SK-N-SH treated with all-trans-retinoic acid at 6 μM for 48 hours (cell line): ENCODE measurements around the gene TRAF7.

Source experiments
- CSDC2 ChIP-seq: fragments of 250-450 bp; sonication (Bioruptor Pico); IDR thresholded peaks from 2 replicates; pipeline ENCODE4 v1.5.0; 2020; ENCODE audit warnings: mild to moderate bottlenecking, moderate library complexity
- ESRRG ChIP-seq: fragments of 250-450 bp; sonication (Bioruptor Pico); IDR thresholded peaks from 2 replicates; pipeline ENCODE4 v1.6.1; 2021; ENCODE audit warnings: mild to moderate bottlenecking
- GLIS3 ChIP-seq: fragments of 250-450 bp; sonication (Bioruptor Pico); IDR thresholded peaks from 2 replicates; pipeline ENCODE4 v1.5.0; 2020; ENCODE audit warnings: mild to moderate bottlenecking, moderate library complexity
- ISL1 ChIP-seq: fragments of 250-450 bp; sonication (Bioruptor Pico); IDR thresholded peaks from 2 replicates; pipeline ENCODE4 v2.1.2; 2022; ENCODE audit warnings: mild to moderate bottlenecking, moderate library complexity
- OSR1 ChIP-seq: fragments of 250-450 bp; sonication (Bioruptor Pico); IDR thresholded peaks from 2 replicates; pipeline ENCODE4 v1.8.0; 2022; ENCODE audit warnings: moderate library complexity, mild to moderate bottlenecking, inconsistent platforms
- PPARA ChIP-seq: fragments of 250-450 bp; sonication (Bioruptor Pico); IDR thresholded peaks from 2 replicates; pipeline ENCODE4 v1.5.0; 2020; ENCODE audit warnings: mild to moderate bottlenecking, borderline replicate concordance
- RARB ChIP-seq: fragments of 250-450 bp; sonication (Bioruptor Pico); IDR thresholded peaks from 2 replicates; pipeline ENCODE4 v1.8.0; 2021; ENCODE audit warnings: mild to moderate bottlenecking, moderate library complexity
- ZFP3 ChIP-seq: fragments of 250-450 bp; sonication (Bioruptor Pico); IDR thresholded peaks from 2 replicates; pipeline ENCODE4 v1.5.0; 2020; ENCODE audit warnings: mild to moderate bottlenecking, moderate library complexity
- ZFP30 ChIP-seq: fragments of 450-650 bp; formaldehyde crosslinking; IDR thresholded peaks from 2 replicates; pipeline ENCODE4 v1.5.0; 2022; ENCODE audit warnings: mild to moderate bottlenecking, moderate library complexity
- ZNF565 ChIP-seq: fragments of 450-650 bp; formaldehyde crosslinking; conservative IDR thresholded peaks from 2 replicates; pipeline ENCODE4 v1.5.0; 2020; ENCODE audit warnings: low read depth, mild to moderate bottlenecking, moderate library complexity
- ZNF70 ChIP-seq: fragments of 450-650 bp; formaldehyde crosslinking; IDR thresholded peaks from 2 replicates; pipeline ENCODE4 v1.5.0; 2020; ENCODE audit warnings: mild to moderate bottlenecking, moderate library complexity
- TF ChIP-seq, protein P1 (sequence below): fragments of 250-450 bp; sonication (Bioruptor Pico); IDR thresholded peaks from 2 replicates; pipeline ENCODE4 v1.8.0; 2020; ENCODE audit warnings: mild to moderate bottlenecking, moderate library complexity, borderline replicate concordance
- TF ChIP-seq, protein P2 (sequence below): fragments of 250-450 bp; sonication (Bioruptor Pico); IDR thresholded peaks from 2 replicates; pipeline ENCODE4 v1.5.0; 2020; ENCODE audit warnings: mild to moderate bottlenecking, moderate library complexity
- TF ChIP-seq, protein P3 (sequence below): fragments of 250-450 bp; sonication (Bioruptor Pico); IDR thresholded peaks from 2 replicates; pipeline ENCODE4 v1.5.1; 2020; ENCODE audit warnings: low read depth, mild to moderate bottlenecking, moderate library complexity

DNA sequence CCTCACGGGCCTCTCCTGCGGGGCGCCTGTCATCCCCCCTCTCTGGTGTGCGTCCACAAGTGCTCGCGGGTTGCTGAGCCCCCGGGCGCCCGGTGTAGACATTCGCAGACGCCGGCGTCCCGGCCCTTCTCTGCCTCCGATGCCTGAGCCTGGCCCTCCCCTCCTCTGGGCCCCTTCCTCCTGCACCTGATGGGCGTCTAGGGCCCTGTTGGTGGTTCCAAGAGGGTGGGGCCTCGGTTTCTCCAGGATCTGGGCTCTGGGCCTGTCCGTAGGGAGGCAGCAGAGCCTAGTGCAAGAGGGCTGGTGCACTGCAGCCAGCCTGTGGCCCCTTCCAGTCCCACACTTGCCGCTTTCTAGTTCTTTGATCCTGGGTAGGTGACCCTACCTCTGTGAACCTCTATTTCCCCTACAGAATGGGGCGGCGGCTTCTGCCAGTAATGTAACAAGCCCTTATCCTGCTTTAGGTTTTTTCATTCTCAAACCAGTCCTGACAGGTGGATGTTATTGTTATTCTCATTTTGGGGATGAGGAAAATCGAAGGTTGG, 68.4 kb downstream of the TRAF7 start:
- TF ChIP-seq, protein P1, sequence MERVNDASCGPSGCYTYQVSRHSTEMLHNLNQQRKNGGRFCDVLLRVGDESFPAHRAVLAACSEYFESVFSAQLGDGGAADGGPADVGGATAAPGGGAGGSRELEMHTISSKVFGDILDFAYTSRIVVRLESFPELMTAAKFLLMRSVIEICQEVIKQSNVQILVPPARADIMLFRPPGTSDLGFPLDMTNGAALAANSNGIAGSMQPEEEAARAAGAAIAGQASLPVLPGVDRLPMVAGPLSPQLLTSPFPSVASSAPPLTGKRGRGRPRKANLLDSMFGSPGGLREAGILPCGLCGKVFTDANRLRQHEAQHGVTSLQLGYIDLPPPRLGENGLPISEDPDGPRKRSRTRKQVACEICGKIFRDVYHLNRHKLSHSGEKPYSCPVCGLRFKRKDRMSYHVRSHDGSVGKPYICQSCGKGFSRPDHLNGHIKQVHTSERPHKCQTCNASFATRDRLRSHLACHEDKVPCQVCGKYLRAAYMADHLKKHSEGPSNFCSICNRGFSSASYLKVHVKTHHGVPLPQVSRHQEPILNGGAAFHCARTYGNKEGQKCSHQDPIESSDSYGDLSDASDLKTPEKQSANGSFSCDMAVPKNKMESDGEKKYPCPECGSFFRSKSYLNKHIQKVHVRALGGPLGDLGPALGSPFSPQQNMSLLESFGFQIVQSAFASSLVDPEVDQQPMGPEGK, result no peak
- no peak for TF ChIP-seq GLIS3 (CRISPR knock-in tag)
- no peak for TF ChIP-seq OSR1 (CRISPR knock-in tag)
- no peak for TF ChIP-seq ZNF565
- TF ChIP-seq, protein P2, sequence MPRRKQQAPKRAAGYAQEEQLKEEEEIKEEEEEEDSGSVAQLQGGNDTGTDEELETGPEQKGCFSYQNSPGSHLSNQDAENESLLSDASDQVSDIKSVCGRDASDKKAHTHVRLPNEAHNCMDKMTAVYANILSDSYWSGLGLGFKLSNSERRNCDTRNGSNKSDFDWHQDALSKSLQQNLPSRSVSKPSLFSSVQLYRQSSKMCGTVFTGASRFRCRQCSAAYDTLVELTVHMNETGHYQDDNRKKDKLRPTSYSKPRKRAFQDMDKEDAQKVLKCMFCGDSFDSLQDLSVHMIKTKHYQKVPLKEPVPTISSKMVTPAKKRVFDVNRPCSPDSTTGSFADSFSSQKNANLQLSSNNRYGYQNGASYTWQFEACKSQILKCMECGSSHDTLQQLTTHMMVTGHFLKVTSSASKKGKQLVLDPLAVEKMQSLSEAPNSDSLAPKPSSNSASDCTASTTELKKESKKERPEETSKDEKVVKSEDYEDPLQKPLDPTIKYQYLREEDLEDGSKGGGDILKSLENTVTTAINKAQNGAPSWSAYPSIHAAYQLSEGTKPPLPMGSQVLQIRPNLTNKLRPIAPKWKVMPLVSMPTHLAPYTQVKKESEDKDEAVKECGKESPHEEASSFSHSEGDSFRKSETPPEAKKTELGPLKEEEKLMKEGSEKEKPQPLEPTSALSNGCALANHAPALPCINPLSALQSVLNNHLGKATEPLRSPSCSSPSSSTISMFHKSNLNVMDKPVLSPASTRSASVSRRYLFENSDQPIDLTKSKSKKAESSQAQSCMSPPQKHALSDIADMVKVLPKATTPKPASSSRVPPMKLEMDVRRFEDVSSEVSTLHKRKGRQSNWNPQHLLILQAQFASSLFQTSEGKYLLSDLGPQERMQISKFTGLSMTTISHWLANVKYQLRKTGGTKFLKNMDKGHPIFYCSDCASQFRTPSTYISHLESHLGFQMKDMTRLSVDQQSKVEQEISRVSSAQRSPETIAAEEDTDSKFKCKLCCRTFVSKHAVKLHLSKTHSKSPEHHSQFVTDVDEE (CRISPR knock-in tag), result no peak
- TF ChIP-seq ZNF70 (CRISPR knock-in tag), result no peak
- TF ChIP-seq ZFP30 (CRISPR knock-in tag), result no peak
- TF ChIP-seq, protein P3, sequence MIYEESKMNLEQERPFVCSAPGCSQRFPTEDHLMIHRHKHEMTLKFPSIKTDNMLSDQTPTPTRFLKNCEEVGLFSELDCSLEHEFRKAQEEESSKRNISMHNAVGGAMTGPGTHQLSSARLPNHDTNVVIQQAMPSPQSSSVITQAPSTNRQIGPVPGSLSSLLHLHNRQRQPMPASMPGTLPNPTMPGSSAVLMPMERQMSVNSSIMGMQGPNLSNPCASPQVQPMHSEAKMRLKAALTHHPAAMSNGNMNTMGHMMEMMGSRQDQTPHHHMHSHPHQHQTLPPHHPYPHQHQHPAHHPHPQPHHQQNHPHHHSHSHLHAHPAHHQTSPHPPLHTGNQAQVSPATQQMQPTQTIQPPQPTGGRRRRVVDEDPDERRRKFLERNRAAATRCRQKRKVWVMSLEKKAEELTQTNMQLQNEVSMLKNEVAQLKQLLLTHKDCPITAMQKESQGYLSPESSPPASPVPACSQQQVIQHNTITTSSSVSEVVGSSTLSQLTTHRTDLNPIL (CRISPR knock-in tag), result no peak
- no peak for TF ChIP-seq ISL1 (CRISPR knock-in tag)
- TF ChIP-seq PPARA (CRISPR knock-in tag), result no peak
- no peak for TF ChIP-seq ZFP3 (CRISPR knock-in tag)
- TF ChIP-seq CSDC2 (CRISPR knock-in tag), result no peak
- TF ChIP-seq RARB (CRISPR knock-in tag), result no peak
- TF ChIP-seq ESRRG (CRISPR knock-in tag), result no peak
